Loucy (cell line): ENCODE measurements around the gene SEC16B.

Experiments
- EZH2phosphoT487 ChIP-seq: fragments of 200-600 bp; IDR thresholded peaks from 2 replicates; pipeline ENCODE4 v1.6.1; 2018; ENCODE audit warnings: antibody characterized with exemption, mild to moderate bottlenecking, moderate library complexity, borderline replicate concordance
- TF ChIP-seq, protein P1 (sequence below): fragments of 200-600 bp; sonication (generic); conservative IDR thresholded peaks from 2 replicates; pipeline ENCODE4 v1.5.1; 2014; ENCODE audit warnings: mild to moderate bottlenecking, antibody characterized with exemption, low read length

DNA sequence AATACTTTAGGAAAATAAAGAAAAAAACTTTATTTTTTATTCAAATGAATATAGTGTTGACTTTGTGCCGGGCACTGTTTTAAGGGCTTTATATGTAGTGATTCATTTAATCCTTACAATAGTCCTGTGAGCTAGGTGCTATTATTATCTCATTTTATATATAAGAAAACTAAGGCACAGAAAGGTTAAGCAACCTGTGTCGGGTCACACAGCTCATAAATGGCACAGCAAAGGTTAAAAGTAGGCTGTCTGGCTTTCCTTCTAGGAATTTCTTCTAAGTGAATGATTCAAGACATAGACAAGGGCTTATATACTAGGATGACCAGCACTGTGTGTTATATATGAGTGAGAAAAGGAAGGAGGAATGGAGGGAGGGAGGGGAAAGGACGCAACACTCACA, 35.4 kb downstream of the SEC16B start:
- TF ChIP-seq, protein P1, sequence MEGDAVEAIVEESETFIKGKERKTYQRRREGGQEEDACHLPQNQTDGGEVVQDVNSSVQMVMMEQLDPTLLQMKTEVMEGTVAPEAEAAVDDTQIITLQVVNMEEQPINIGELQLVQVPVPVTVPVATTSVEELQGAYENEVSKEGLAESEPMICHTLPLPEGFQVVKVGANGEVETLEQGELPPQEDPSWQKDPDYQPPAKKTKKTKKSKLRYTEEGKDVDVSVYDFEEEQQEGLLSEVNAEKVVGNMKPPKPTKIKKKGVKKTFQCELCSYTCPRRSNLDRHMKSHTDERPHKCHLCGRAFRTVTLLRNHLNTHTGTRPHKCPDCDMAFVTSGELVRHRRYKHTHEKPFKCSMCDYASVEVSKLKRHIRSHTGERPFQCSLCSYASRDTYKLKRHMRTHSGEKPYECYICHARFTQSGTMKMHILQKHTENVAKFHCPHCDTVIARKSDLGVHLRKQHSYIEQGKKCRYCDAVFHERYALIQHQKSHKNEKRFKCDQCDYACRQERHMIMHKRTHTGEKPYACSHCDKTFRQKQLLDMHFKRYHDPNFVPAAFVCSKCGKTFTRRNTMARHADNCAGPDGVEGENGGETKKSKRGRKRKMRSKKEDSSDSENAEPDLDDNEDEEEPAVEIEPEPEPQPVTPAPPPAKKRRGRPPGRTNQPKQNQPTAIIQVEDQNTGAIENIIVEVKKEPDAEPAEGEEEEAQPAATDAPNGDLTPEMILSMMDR = no peak
- no peak for TF ChIP-seq EZH2phosphoT487
